ES-I3 (cell line): Measurements from ENCODE around the gene APEX1.
"Not testable (repeated sequence)": the region's sequence is repeated elsewhere in the genome, so short reads cannot be mapped to it uniquely, and the experiment has no call there.

Experiments
- H3K36me3 ChIP-seq: 2 replicates; pipeline ENCODE4 v1.6.1; 2013; ENCODE audit warnings: mild to moderate bottlenecking, low read length, control low read depth, moderate library complexity; ENCODE audit not compliant: insufficient read depth
- H3K4me1 ChIP-seq: 2 replicates; pipeline ENCODE4 v1.6.1; 2013; ENCODE audit warnings: mild to moderate bottlenecking, control low read depth, low read length; ENCODE audit not compliant: insufficient read depth
- H3K9ac ChIP-seq: 2 replicates; pipeline ENCODE4 v1.6.1; 2013; ENCODE audit warnings: low read depth, mild to moderate bottlenecking, low read length, moderate library complexity
- H3K9me3 ChIP-seq: 2 replicates; pipeline ENCODE4 v1.6.1; 2013; ENCODE audit warnings: mild to moderate bottlenecking, low read length, moderate library complexity; ENCODE audit not compliant: control insufficient read depth, insufficient read depth

APEX1 gene

DNA sequence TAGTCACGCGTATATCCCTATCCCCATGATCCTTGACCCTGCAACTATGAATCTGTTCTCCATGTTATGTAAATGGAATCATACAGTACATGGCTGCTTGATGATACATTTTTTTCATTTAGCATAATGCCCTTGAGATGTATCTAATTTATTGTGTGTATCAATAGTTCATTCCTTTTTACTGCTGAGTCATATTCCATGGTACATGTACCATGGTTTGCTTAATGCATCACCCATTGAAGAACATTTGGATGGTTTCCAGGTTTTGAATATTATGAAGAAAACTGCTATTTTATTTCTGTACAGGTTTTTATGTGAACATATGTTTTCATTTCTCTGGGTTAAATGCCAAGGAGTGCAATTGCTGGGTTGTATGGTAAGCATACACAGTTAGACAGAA is 46.3 kb downstream of the APEX1 start:
- no peaks in the 10 kb centered on the region for H3K9me3 ChIP-seq
- no peaks in the 10 kb centered on the region for H3K36me3 ChIP-seq
- no peak overlapping the region for H3K9ac ChIP-seq
- H3K4me1 ChIP-seq = peaks cover 17% of the 10 kb centered on the region

- H3K36me3 ChIP-seq = no peaks in the 10 kb centered on the region
- peaks cover 12% of the 10 kb centered on the region for H3K4me1 ChIP-seq
- H3K9ac ChIP-seq = no peak overlapping the region
Measured at GRCh38 chr14:20503898-20504297, 48.9 kb downstream of the APEX1 start.

GRCh38 chr14:20506276-20506675 is 51.2 kb downstream of the APEX1 start:
- H3K9ac ChIP-seq, H3K4me1 ChIP-seq, H3K9me3 ChIP-seq, H3K36me3 ChIP-seq: not testable (repeated sequence)

More at GRCh38 chr14:20503898-20504297, 48.9 kb downstream of the APEX1 start:
- no peaks in the 10 kb centered on the region for H3K9me3 ChIP-seq

DNA sequence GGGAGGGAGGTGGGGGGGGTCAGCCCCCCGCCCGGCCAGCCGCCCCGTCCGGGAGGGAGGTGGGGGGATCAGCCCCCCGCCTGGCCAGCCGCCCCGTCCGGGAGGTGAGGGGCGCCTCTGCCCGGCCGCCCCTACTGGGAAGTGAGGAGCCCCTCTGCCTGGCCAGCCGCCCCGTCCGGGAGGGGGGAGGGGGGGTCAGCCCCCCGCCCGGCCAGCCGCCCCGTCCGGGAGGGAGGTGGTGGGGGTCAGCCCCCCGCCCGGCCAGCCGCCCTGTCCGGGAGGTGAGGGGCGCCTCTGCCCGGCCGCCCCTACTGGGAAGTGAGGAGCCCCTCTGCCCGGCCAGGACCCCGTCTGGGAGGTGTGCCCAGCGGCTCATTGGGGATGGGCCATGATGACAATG is 51.7 kb downstream of the APEX1 start:
- not testable (repeated sequence) for H3K9me3 ChIP-seq, H3K9ac ChIP-seq, H3K36me3 ChIP-seq, H3K4me1 ChIP-seq
